K562 (cell line): ENCODE results near the gene CDH1. TPM values are rescaled to one million over a fixed set of nuclear protein-coding genes. Genes with fewer than 3 reads are reported as not detected.

Experiments
- ATAC-seq: fragments of 200-7000 bp; cut with Tn5 transposase; 3 replicates; pipeline ENCODE4 v1.9.1; 2020; ENCODE audit warnings: moderate library complexity
- BruUV-seq: library from RNA; stranded (reverse); fragments of 400-500 nt; replicated peaks from 2 replicates; lab custom pipeline; 2021; lab: Mats Ljungman, UMichigan
- CTCF ChIA-PET: fragments of 300-600 bp; formaldehyde crosslinking; extraction: SDS; loops from one replicate; lab custom pipeline; 2021; ENCODE audit warnings: low intra/inter-chr PET ratio; lab: Yijun Ruan, JAX
- POLR2A ChIA-PET: fragments of 300-600, 350-650 bp; sonication (Branson Sonifier 250); formaldehyde crosslinking; extraction: SDS; loops from one replicate; lab custom pipeline; 2021; ENCODE audit warnings: antibody characterized with exemption, inconsistent platforms; lab: Yijun Ruan, JAX
- DNase-seq, 4 experiments: peaks; one replicate each; pipeline versions ENCODE4 v3.0.0 to v3.0.0-alpha.2; 2011 to 2018; ENCODE audit warnings: low spot score in 3 of 4, mixed read lengths in 3 of 4; ENCODE audit errors: extremely low read depth in 1 of 4
- FAIRE-seq: peaks from 2 replicates; lab custom pipeline; 2011; peaks lifted over from hg19 to GRCh38; lab: Jason Lieb, UNC
- H2AFZ ChIP-seq: 2 replicates; pipeline ENCODE4 v1.6.0; 2011; ENCODE audit warnings: low read depth, low read length, control low read depth, inconsistent platforms
- H3K27ac ChIP-seq: fragments of 200-600 bp; 3 replicates; pipeline ENCODE4 v1.8.0; 2011; ENCODE audit warnings: low read depth, mild to moderate bottlenecking, control low read depth, inconsistent platforms, low read length, moderate library complexity, mixed read lengths; ENCODE audit errors: extremely low read depth
- H3K27me3 ChIP-seq, 2 experiments: fragments of 300-600 bp in 1 of 2; 2 replicates in 1 of 2; 3 replicates in 1 of 2; pipeline versions ENCODE4 v1.6.0 to v1.8.0; 2011; ENCODE audit warnings: inconsistent platforms in 2 of 2, low read length in 2 of 2, mild to moderate bottlenecking in 1 of 2, mixed read lengths in 1 of 2, moderate library complexity in 1 of 2; ENCODE audit not compliant: control insufficient read depth in 2 of 2, insufficient read depth in 2 of 2
- H3K36me3 ChIP-seq: fragments of 300-600 bp; 3 replicates; pipeline ENCODE4 v1.8.0; 2011; ENCODE audit warnings: mild to moderate bottlenecking, low read length, inconsistent platforms; ENCODE audit not compliant: control insufficient read depth, insufficient read depth
- H3K4me1 ChIP-seq, 2 experiments: fragments of 200-600 bp in 1 of 2; replicated peaks in 1 of 2; 2 replicates in 1 of 2; 3 replicates in 1 of 2; pipeline versions ENCODE4 v1.5.1 to v1.8.0; 2011; ENCODE audit warnings: inconsistent platforms in 2 of 2, low read length in 2 of 2, mild to moderate bottlenecking in 1 of 2, mixed read lengths in 1 of 2, moderate library complexity in 1 of 2; ENCODE audit not compliant: control insufficient read depth in 2 of 2, insufficient read depth in 2 of 2
- H3K4me2 ChIP-seq: 2 replicates; pipeline ENCODE4 v1.6.1; 2011; ENCODE audit warnings: low read length, control low read depth, inconsistent platforms, mixed read lengths; ENCODE audit not compliant: insufficient read depth
- H3K4me3 ChIP-seq: fragments of 200-600 bp; sonication (generic), shearing (Covaris generic); 2 replicates; pipeline ENCODE4 v1.5.1; 2016; ENCODE audit warnings: control low read depth, inconsistent platforms
- H3K79me2 ChIP-seq: fragments of 200-600 bp; 3 replicates; pipeline ENCODE4 v1.8.0; 2011; ENCODE audit warnings: low read length, inconsistent platforms; ENCODE audit not compliant: control insufficient read depth, insufficient read depth
- H3K9ac ChIP-seq, 2 experiments: 2 replicates each; pipeline versions ENCODE4 v1.6.0 to v1.6.1; 2011; ENCODE audit warnings: low read depth in 2 of 2, low read length in 2 of 2, control low read depth in 1 of 2, inconsistent platforms in 1 of 2, mild to moderate bottlenecking in 1 of 2, mixed read lengths in 1 of 2; ENCODE audit not compliant: insufficient read depth in 1 of 2
- H3K9me1 ChIP-seq: one replicate; pipeline ENCODE4 v1.6.0; 2011; ENCODE audit warnings: inconsistent platforms, mild to moderate bottlenecking, low read length, moderate library complexity; ENCODE audit not compliant: control insufficient read depth, insufficient read depth
- H3K9me3 ChIP-seq: replicated peaks from 2 replicates; pipeline ENCODE4 v1.5.1; 2011; ENCODE audit warnings: low read depth, low read length, inconsistent platforms; ENCODE audit not compliant: control insufficient read depth, insufficient read depth
- H4K20me1 ChIP-seq: replicated peaks from 2 replicates; pipeline ENCODE4 v1.6.1; 2011; ENCODE audit warnings: low read length, inconsistent platforms, mixed read lengths; ENCODE audit not compliant: control insufficient read depth, insufficient read depth
- CEBPB ChIP-seq: fragments of 450-650 bp; IDR thresholded peaks from 2 replicates; pipeline ENCODE4 v1.6.1; 2016; ENCODE audit warnings: missing genetic modification characterization, missing compliant biosample characterization
- CEBPG ChIP-seq, 3 experiments: fragments of 200-800 bp in 1 of 3; sonication (Bioruptor generic) in 1 of 3; sonication (generic) in 1 of 3; formaldehyde crosslinking in 1 of 3; IDR thresholded peaks in 2 of 3; conservative IDR thresholded peaks in 1 of 3; 2 replicates each; pipeline versions ENCODE4 v1.6.1 to v1.8.0; 2016 to 2022; ENCODE audit warnings: missing compliant biosample characterization in 2 of 3, missing genetic modification characterization in 2 of 3, mild to moderate bottlenecking in 1 of 3, missing genetic modification reagents in 1 of 3
- FOXJ3 ChIP-seq: sonication (generic); formaldehyde crosslinking; IDR thresholded peaks from 2 replicates; pipeline ENCODE4 v1.4.0; 2020; ENCODE audit warnings: mild to moderate bottlenecking, missing genetic modification reagents
- HOXB6 ChIP-seq: fragments of 250-450 bp; sonication (Bioruptor Pico); IDR thresholded peaks from 2 replicates; pipeline ENCODE4 v1.5.1; 2022; ENCODE audit warnings: mild to moderate bottlenecking, borderline replicate concordance
- NONO ChIP-seq, 2 experiments: fragments of 200-400 bp in 1 of 2; fragments of 450-650 bp in 1 of 2; formaldehyde crosslinking in 1 of 2; IDR thresholded peaks; 2 replicates each; pipeline ENCODE4 v1.6.1; 2017; ENCODE audit warnings: low read depth in 2 of 2, mild to moderate bottlenecking in 2 of 2, moderate library complexity in 2 of 2, low read length in 1 of 2
- TEAD4 ChIP-seq, 2 experiments: sonication (generic) in 1 of 2; formaldehyde crosslinking in 1 of 2; IDR thresholded peaks; 2 replicates each; pipeline versions ENCODE4 v1.6.1 to v1.8.0; 2012 to 2022; ENCODE audit warnings: borderline replicate concordance in 1 of 2, inconsistent platforms in 1 of 2, low read length in 1 of 2, mild to moderate bottlenecking in 1 of 2, missing genetic modification reagents in 1 of 2
- ZC3H11A ChIP-seq: IDR thresholded peaks from 2 replicates; pipeline ENCODE4 v1.6.1; 2012; ENCODE audit warnings: low read depth, low read length, improper control_type of control experiment
- ZNF253 ChIP-seq: fragments of 250-450 bp; sonication (Bioruptor Pico); conservative IDR thresholded peaks from 2 replicates; pipeline ENCODE4 v1.6.1; 2021; ENCODE audit warnings: mild to moderate bottlenecking
- WGBS: fragments of 100-300 bp; shearing (Covaris generic); methylation state at CpG from one replicate; pipeline ENCODE4 v1.1.6; 2016; ENCODE audit warnings: low coverage, mixed read lengths; ENCODE audit not compliant: insufficient coverage; ENCODE audit errors: missing lambda C conversion rate; 5-methylcytosine and 5-hydroxymethylcytosine counted together
- in situ Hi-C: fragments of 300-500 bp; cut with MboI; formaldehyde crosslinking; loops from 4 replicates; pipeline ENCODE4 v1.15.0; 2018; ENCODE audit warnings: inconsistent platforms, mixed read lengths
- intact Hi-C: fragments of 100-400 bp; cut with micrococcal nuclease; formaldehyde crosslinking; loops from 2 replicates; pipeline ENCODE4 v1.14.2; 2022
- polyA plus RNA-seq, 8 experiments: library from polyadenylated mRNA; depleted of rRNA in 4 of 8; stranded (reverse) in 5 of 8; unstranded in 3 of 8; fragments of >200 nt; fragmentation: Nextera tagmentation in 2 of 8; fragmentation: Illumina TruSeq in 1 of 8; extraction: Ambion mirVana in 2 of 8; extraction: Trizol in 1 of 8; gene quantifications; 2 replicates each; pipeline versions ENCODE4 v1.2.1 to v1.2.3, GENCODE V29; 2011 to 2014; ENCODE audit warnings: inconsistent platforms in 1 of 8, missing spikeins in 1 of 8
- total RNA-seq, 7 experiments: library from RNA; depleted of rRNA in 6 of 7; stranded (reverse); fragments of >200 nt in 6 of 7; fragmentation: Illumina TruSeq in 2 of 7; extraction: Trizol in 2 of 7; gene quantifications; 2 replicates each; pipeline versions ENCODE4 v1.2.1 to v1.2.3, GENCODE V29; 2011 to 2021; ENCODE audit warnings: low replicate concordance in 1 of 7
- TF ChIP-seq, protein P1 (sequence below): sonication (generic); formaldehyde crosslinking; IDR thresholded peaks from 2 replicates; pipeline ENCODE4 v1.5.0; 2020; ENCODE audit warnings: missing genetic modification reagents
- TF ChIP-seq, protein P2 (sequence below): fragments of 250-450 bp; sonication (Bioruptor Pico); IDR thresholded peaks from 2 replicates; pipeline ENCODE4 v1.4.0; 2020; ENCODE audit warnings: mild to moderate bottlenecking

Gene CDH1
- total and polyA plus RNA-seq, 9 of the 15 experiments (the other 6 are each of a cell fraction or from before 2014, with no cell fraction given), result 0.01 to 0.69 TPM; not detected in 7

DNA sequence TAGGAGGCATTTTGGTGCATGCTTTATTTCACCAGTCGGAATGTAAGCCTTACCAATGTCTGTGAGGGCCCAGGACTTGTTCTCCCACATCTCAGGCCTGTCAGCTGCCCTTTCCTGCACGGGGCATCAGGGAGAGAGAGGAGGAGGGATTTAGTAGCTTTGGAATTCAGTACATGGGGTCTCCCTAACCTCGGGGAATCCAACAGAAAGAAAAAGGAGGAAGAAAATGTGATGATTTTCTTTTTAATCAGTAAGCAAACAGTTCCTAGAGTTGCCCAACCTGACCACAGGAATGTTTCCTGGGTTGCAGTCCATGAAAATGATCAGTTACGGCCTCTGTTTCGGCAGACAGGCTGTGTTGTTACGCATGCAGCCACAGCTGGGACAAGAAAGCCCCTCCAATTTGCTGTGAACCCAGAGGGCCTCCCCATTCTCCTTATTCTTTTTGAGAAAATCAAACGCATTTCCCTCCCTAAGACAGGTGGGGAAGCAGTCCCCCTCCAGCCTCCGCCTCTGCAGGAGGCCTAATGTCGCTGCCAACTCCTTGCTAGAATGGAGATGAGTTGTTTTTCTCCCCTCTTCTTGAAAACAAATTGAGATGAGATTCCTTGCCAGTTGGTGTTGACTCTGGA lies 53.2 kb downstream of the CDH1 start:
- H3K9me1 ChIP-seq, result no peaks in the 10 kb centered on the region
- H2AFZ ChIP-seq, result no peak overlapping the region
- no peaks in the 10 kb centered on the region for H3K79me2 ChIP-seq
- H3K27ac ChIP-seq, result no peak overlapping the region
- H3K36me3 ChIP-seq, result no peaks in the 10 kb centered on the region
- BruUV-seq, result no TSS peak
- peaks cover 0 to 9% of the 10 kb centered on the region in 2 experiments; a peak in 4 of 5 replicates for H3K4me1 ChIP-seq
- FAIRE-seq (no peak), DNase-seq (no peak), ATAC-seq (no peak)
- no peak overlapping the region for H3K4me3 ChIP-seq
- H3K4me2 ChIP-seq, result no peak overlapping the region
- ChIA-PET POLR2A (interaction anchor here (0.6 kb wide), 1 partner anchor 117 kb away, joined by 3 read pairs; no protein-coding TSS in a partner anchor), CTCF (no interaction called here)
- 45% methylated on average over 9 of the region's 9 CpGs for WGBS
- no peaks in the 10 kb centered on the region for H3K9me3 ChIP-seq
- intact Hi-C loops, result no loop called here
- no peak overlapping the region for H3K9ac ChIP-seq
- no peaks in the 10 kb centered on the region for H3K27me3 ChIP-seq
- no peaks in the 10 kb centered on the region for H4K20me1 ChIP-seq
- TF ChIP-seq HOXB6, result no peak
- no peak for TF ChIP-seq CEBPG (CRISPR knock-in tag; IDR thresholded peaks at IDR 0.05)
- TF ChIP-seq CEBPG (tag; conservative IDR thresholded peaks at IDR 0.05 in 1 of 2, IDR thresholded peaks at IDR 0.05 in 1 of 2), result peak in 1 of 2 experiments; percentile 44; a peak in 1 of 4 replicates
- no peak for TF ChIP-seq ZNF253 (CRISPR knock-in tag)
- peak; percentile 42; the same call in 1 of the 2 replicates for TF ChIP-seq TEAD4 (IDR thresholded peaks at IDR 0.05; ENCODE audit: low read length)
- TF ChIP-seq TEAD4 (CRISPR knock-in tag; IDR thresholded peaks at IDR 0.05; ENCODE audit: borderline replicate concordance), result no peak
- TF ChIP-seq CEBPB (tag), result peak; percentile 58; the same call in 1 of the 2 replicates
- TF ChIP-seq, protein P1, sequence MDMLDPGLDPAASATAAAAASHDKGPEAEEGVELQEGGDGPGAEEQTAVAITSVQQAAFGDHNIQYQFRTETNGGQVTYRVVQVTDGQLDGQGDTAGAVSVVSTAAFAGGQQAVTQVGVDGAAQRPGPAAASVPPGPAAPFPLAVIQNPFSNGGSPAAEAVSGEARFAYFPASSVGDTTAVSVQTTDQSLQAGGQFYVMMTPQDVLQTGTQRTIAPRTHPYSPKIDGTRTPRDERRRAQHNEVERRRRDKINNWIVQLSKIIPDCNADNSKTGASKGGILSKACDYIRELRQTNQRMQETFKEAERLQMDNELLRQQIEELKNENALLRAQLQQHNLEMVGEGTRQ (CRISPR knock-in tag), result no peak
- TF ChIP-seq NONO (IDR thresholded peaks at IDR 0.05; ENCODE audit: low read depth in 2 of 2, low read length in 1 of 2), result no peak
- TF ChIP-seq, protein P2, sequence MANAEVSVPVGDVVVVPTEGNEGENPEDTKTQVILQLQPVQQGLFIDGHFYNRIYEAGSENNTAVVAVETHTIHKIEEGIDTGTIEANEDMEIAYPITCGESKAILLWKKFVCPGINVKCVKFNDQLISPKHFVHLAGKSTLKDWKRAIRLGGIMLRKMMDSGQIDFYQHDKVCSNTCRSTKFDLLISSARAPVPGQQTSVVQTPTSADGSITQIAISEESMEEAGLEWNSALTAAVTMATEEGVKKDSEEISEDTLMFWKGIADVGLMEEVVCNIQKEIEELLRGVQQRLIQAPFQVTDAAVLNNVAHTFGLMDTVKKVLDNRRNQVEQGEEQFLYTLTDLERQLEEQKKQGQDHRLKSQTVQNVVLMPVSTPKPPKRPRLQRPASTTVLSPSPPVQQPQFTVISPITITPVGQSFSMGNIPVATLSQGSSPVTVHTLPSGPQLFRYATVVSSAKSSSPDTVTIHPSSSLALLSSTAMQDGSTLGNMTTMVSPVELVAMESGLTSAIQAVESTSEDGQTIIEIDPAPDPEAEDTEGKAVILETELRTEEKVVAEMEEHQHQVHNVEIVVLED (CRISPR knock-in tag), result no peak
- no peak for TF ChIP-seq FOXJ3 (CRISPR knock-in tag)
- TF ChIP-seq ZC3H11A, result no peak
- in situ Hi-C loops, result loop anchor here (10.0 kb wide), 1 partner anchor 265 kb away; no protein-coding TSS in a partner anchor
